NB4 (cell line): ENCODE results near the gene ADH4.
"Not testable (repeated sequence)": the region's sequence is repeated elsewhere in the genome, so short reads cannot be mapped to it uniquely, and the experiment has no call there.

Source experiments
- DNase-seq: peaks from one replicate; pipeline ENCODE4 v3.0.0; 2010; ENCODE audit warnings: low read depth
- H3K4me3 ChIP-seq: one replicate; pipeline ENCODE4 v1.5.1; 2011; ENCODE audit warnings: mild to moderate bottlenecking, low read depth, low read length, moderate library complexity
- MAX ChIP-seq: IDR thresholded peaks from 2 replicates; pipeline ENCODE4 v1.6.1; 2011; ENCODE audit warnings: low read depth, low read length
- MYC ChIP-seq: IDR thresholded peaks from 2 replicates; pipeline ENCODE4 v1.6.1; 2011; ENCODE audit warnings: low read depth, low read length
- POLR2A ChIP-seq: IDR thresholded peaks from 2 replicates; pipeline ENCODE4 v1.6.1; 2011; ENCODE audit warnings: mild to moderate bottlenecking; ENCODE audit not compliant: insufficient read length; ENCODE audit errors: extremely low read depth
- TF ChIP-seq, protein P1 (sequence below): IDR thresholded peaks from one replicate; pipeline ENCODE4 v1.5.1; 2012; ENCODE audit warnings: low read depth, low read length

ADH4 gene

DNA sequence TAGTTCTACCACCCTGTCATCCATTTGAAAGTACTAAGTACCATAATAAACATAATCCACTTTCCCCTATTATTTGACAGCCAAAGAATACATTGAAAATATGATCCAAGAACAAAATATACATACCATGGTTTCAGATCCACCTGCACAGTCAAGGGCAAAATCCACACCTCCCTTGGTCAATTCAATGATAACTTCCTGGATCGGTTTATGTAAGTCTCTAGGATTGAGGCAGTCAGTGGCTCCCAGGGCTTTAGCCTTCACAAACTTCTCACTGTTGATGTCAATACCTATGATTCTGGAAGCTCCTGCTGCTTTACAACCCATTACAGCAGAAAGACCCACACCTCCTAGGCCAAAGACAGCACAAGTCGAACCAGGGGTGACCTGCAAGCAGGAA is 12.7 kb downstream of the ADH4 start:
- H3K4me3 ChIP-seq, result no peak overlapping the region
- no peak for TF ChIP-seq MYC
- TF ChIP-seq, protein P1, sequence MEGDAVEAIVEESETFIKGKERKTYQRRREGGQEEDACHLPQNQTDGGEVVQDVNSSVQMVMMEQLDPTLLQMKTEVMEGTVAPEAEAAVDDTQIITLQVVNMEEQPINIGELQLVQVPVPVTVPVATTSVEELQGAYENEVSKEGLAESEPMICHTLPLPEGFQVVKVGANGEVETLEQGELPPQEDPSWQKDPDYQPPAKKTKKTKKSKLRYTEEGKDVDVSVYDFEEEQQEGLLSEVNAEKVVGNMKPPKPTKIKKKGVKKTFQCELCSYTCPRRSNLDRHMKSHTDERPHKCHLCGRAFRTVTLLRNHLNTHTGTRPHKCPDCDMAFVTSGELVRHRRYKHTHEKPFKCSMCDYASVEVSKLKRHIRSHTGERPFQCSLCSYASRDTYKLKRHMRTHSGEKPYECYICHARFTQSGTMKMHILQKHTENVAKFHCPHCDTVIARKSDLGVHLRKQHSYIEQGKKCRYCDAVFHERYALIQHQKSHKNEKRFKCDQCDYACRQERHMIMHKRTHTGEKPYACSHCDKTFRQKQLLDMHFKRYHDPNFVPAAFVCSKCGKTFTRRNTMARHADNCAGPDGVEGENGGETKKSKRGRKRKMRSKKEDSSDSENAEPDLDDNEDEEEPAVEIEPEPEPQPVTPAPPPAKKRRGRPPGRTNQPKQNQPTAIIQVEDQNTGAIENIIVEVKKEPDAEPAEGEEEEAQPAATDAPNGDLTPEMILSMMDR, result no peak
- no peak for TF ChIP-seq POLR2A
- TF ChIP-seq MAX, result no peak

DNA sequence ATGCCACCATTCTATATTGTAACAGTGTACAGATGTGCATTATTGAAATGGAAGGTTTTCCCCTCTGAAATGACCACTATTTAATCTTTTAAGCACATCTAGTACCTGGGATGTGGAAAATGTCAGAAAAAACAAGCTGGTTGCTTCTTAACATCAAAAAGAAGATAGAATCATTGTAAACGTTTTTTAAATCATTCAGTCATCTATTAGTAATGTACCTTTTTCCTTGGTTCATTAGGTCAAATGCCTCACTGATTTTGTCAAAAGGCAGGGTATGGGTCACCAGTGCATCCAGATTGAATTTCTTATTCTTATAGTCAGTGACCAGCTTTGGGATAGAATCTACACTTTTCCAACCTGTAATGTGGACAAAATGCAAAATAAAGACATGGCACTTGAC is 17.7 kb downstream of the ADH4 start:
- no peak for DNase-seq
- no peak for TF ChIP-seq POLR2A
- TF ChIP-seq, protein P1, result no peak
- no peak for TF ChIP-seq MAX
- no peak for TF ChIP-seq MYC
- H3K4me3 ChIP-seq, result no peak overlapping the region

More for the DNA sequence above, 12.7 kb downstream of the ADH4 start:
- no peak for DNase-seq

- no peak for TF ChIP-seq POLR2A
- no peak for TF ChIP-seq MAX
- TF ChIP-seq, protein P1, result no peak
- TF ChIP-seq MYC, result no peak
Observed at GRCh38 chr4:99121008-99121407, 23.1 kb downstream of the ADH4 start.

DNA sequence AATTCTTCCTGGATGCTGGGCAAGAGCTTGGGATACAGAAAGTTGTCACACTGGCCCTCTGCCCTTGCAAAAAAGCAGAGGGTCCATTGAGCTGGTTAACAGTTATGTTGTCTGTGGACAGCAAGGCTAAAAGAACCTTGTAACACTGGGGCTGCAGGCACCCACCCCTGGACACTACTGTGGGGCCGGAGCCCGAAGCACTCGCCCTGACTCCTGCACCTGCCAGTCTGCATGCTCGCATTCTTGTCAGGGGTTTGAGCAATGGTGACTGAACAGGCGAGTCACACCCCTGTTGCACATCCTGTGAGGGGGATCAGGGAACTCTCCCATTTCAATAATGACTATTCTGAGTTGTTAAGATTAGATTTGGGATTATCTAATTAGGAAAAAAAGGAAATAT is 23.6 kb downstream of the ADH4 start:
- no peak overlapping the region for H3K4me3 ChIP-seq
- TF ChIP-seq MYC (no peak), POLR2A (no peak), MAX (no peak)
- TF ChIP-seq, protein P1, result no peak
- no peak for DNase-seq

More at GRCh38 chr4:99121008-99121407, 23.1 kb downstream of the ADH4 start:
- no peak overlapping the region for H3K4me3 ChIP-seq
- no peak for DNase-seq

DNA sequence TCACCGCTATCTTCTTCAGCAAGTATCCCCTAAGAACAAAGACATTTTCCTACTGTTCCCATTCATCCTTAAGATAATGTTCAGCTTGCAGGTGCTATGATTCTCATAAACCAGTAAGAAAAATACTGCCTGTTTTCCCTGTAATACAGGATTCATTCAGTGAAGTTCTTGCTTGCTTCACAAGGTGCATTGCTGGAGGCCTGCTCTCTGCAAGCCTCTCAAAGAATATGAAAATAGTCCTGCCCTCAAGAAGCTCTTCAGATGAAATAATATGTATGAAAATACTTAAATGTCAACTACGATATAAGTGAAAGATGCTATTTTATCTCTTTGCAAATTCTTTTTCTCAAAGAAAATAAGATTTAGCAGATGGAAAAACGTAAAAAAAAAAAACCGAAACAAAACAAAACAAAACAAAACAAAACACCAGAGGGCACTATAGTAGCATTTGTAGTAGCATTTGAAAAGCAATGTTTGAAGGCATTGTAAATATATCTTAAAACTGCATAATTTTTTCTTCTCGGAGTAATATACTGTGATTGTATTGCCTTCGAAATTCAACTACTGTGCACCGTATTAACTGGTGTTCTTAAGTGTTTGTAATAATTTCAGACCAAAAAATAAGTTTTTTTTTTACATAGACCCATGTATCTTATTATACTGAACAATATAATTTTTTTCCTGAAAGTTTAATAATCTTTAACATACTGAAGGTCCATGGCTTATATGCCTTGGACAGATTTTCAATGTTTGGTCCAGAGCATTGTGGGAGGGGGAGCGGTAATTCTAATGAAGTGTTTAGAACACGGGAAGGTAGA is 26.0 kb downstream of the ADH4 start:
- DNase-seq, result peak; percentile 16

DNA sequence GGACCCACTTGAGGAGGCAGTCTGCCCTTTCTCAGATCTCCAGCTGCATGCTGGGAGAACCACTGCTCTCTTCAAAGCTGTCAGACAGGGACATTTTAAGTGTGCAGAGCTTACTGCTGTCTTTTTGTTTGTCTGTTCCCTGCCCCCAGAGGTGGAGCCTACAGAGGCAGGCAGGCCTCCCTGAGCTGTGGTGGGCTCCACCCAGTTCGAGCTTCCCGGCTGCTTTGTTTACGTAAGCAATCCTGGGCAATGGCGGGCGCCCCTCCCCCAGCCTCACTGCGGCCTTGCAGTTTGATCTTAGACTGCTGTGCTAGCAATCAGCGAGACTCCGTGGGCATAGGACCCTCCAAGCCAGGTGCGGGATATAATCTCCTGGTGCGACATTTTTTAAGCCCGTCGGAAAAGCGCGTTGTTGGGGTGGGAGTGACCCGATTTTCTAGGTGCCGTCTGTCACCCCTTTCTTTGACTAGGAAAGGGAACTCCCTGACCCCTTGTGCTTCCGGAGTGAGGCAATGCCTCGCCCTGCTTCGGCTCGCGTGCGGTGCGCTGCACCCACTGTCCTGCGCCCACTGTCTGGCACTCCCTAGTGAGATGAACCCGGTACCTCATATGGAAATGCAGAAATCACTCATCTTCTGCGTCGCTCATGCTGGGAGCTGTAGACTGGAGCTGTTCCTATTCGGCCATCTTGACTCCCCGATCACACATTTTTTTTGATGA is 26.8 kb downstream of the ADH4 start:
- DNase-seq, H3K4me3 ChIP-seq: not testable (repeated sequence)

More for the DNA sequence above, 26.0 kb downstream of the ADH4 start:
- TF ChIP-seq POLR2A (no peak), MYC (no peak), MAX (no peak)
- TF ChIP-seq, protein P1, result no peak
- H3K4me3 ChIP-seq, result no peak overlapping the region

DNA sequence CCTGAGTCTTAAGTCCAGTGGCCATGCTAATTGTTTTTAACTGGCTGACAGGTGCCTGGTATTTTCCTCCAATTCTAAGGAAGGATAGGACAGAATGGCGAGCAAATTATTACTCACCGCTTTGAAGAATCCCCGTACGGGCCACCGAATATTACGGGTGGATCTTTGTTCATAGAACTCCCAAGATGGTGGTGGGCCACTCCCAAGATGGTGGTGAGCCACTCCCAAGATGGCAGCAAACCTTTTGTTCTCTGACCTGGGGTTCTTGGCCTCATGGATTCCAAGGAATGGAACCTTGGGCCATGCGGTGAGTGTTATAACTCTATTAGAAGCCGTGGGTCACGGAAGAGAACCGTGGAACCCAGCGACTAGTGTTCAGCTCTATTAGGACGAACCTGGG is 34.8 kb downstream of the ADH4 start:
- not testable (repeated sequence) for DNase-seq, H3K4me3 ChIP-seq
